GM21737 (cell line): ENCODE data around the gene C8A.

Source experiments
- ATAC-seq: cut with Tn5 transposase; IDR thresholded peaks from one replicate; pipeline ENCODE4 v1.9.1; 2021; ENCODE audit warnings: mild to moderate bottlenecking, moderate library complexity; ENCODE audit not compliant: unreplicated experiment

C8A gene

GRCh38 chr1:56854521-56855099 is at the start of gene C8A:
Gene C8A, plus strand, starts transcription at chr1:56854797. Its CDS starts 105 bp downstream, at chr1:56854902.
- no peak for ATAC-seq

- no peak for ATAC-seq
Observed at GRCh38 chr1:56806804-56807203, 47.8 kb upstream of the C8A start.

DNA sequence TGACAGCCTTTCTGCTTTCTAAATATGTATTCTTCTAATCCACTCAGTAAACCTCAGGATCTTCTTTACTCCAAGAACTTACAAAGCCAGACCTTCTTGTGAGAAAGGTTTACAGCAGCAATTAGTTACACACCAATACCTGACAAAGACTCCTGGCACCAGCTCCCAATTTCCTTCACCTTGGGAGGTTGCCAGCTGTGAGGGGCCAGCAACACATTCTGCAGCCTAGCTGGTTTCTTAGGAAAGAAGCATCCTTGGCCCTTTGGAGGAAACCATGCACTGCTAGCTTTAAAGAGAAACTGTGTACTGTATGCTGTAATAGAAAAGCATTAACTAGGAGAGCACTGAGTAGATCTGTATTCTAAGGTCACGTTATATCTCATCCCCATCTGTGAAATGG is 46.2 kb upstream of the C8A start:
- no peak for ATAC-seq

DNA sequence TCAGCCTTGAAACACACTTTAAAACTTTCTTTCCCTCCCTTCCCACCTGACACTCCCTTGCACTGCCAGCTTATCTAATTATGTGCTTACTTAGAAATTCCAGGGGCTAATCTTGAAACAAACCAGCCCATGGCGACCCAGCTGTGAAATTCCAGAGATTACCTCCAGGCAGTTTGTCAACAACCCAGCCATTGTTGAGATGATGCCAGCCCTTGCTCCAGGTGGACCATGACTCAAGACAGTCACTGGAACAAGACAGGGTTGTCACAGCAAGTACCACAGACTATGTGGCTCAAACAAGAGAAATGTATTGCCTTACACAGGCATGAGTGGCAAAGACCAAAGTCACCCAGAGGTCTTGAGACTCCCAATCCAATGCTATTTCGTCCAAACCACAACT is 43.3 kb upstream of the C8A start:
- no peak for ATAC-seq

GRCh38 chr1:56814205-56814604 is 40.4 kb upstream of the C8A start:
- ATAC-seq = no peak

DNA sequence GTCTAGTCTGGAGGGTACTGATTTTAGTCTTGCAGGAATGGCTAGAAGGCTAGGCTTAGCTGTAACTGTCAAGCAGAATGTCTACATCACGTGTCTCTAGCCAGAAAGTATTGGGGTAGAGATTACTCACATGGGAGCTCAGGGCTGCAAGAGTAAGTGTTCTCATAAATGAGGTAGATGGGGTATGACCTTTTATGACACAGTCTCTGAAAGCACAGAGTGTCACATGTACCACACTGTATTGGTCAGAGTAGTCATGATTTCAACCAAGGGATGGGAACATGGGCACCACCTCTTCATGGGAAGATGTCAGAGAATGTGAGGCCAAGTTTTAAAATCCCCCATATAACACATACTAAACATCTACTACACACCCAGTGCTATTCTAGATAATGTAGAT is 38.3 kb upstream of the C8A start:
- ATAC-seq = no peak

- ATAC-seq = peak; percentile 67
Observed at GRCh38 chr1:56816909-56817308, 37.7 kb upstream of the C8A start.

DNA sequence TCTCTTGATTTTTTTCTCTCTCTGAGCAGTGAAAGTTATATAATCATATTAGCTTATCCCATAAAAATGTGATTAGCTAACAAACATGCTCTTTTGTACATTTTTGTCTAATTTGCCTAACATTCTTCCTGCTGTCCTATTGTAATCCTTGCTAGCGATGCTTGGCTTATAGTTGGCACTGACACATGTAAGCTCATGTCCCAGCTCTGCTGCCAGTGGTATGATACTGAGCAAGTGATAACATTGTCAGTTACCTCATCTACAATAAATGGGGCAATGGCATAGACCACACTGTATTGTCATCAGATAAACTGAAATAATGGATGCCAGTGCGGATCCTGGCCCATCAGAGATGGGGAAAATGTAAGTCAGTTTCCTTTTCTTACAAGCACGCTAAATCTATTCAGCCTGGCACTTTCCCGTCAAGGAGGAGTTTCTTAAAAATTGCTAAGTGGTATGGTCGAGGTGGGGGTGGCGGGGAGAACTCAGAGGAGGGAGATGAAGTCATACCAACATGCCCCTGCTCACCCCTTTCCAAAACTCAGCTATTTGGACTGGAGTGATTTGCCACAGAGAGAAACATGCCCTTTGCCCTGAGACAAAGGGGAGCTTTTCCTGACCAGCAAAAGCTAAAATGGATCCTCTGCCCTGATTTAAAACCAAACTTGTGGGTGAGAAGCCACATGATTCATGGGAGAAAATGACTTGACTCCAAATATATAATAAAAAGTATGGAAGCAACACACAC is 36.7 kb upstream of the C8A start:
- no peak for ATAC-seq

DNA sequence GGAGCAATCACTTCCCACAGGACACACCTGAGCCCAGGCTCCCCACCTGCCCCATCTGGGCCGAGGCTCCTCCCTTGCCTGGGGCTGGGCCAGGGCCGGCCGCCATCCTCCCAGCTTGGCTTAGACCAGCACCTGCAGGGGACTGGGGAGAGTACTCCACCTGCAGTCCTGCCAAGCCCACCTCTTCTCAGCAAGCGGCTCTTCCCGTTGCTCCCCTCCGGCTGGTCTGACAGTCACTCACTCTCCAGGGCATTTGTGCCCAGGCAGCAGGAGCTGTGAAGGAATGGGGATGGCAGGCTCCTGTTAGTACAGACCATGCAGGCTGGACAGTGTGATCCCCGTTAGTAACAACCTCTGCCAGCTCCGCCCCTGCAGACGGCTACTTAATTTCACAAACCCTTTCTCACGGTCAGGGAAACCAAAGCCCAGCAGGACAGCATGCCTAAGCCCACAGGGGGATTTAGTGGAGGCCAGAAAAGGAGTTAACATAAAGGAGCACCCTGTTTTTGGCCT is 35.2 kb upstream of the C8A start, which contains the start of gene FYB2:
TSS of gene FYB2 (minus strand) at position 18 of the 513 bp plus-strand sequence. CDS start 114 bp downstream, outside the sequence.
- ATAC-seq = no peak

DNA sequence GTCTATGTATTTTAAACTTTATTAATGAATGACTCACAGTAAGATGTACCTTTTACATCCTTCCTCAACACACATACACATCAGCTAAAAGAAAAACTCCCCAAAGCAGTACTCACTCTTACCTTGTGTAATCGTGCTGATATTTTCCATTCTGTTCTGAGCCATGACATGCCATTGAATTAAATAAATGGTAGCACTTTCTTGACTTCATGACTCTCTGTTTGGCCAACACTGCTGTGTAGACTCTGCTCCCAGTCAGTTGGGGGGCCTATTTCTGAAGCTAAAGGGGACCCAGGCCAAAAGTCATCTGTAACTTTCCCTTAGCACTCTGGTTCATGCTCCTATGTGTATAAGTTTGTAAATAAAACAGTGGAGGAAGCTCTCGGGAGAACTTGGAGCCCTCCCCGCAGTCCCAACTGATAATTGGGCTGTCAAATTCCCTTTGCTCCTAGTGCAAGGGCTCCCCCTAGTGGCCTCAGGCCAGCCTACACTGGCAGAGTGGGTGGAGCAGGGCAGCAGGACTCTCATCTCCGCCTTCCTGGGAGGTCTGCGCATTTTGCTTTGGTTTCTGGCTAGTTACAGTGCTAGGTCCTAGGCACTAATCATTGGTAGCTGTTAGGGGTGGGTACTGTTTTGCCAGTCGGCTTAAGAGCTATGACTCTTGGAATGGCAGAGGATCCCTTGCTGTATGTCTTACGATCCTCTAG is 33.7 kb upstream of the C8A start:
- ATAC-seq = peak; percentile 64

- no peak for ATAC-seq
Observed at GRCh38 chr1:56821462-56821797, 33.2 kb upstream of the C8A start.

- no peak for ATAC-seq
Observed at GRCh38 chr1:56824271-56824670, 30.3 kb upstream of the C8A start.

GRCh38 chr1:56824938-56825337 is 29.7 kb upstream of the C8A start:
- no peak for ATAC-seq

GRCh38 chr1:56825436-56825835 is 29.2 kb upstream of the C8A start:
- no peak for ATAC-seq

DNA sequence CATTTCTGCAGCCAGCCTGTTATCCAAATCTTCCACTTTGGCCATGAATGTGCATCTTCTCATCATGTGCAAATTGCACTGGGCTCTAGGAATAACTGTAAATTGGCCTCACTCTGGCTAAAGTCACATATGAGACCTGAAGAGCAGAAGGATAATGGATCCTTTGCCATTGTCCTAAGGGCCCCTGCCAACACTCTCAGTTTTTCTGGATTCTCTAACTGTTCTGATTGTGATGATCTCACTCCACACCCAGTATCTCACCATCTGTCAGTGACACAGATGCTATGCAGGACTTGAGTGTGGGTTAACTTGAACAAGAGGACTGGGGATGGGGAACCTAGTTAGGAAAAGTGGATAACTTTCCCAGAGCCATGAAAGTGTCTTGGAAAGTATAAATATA is 26.9 kb upstream of the C8A start:
- no peak for ATAC-seq

DNA sequence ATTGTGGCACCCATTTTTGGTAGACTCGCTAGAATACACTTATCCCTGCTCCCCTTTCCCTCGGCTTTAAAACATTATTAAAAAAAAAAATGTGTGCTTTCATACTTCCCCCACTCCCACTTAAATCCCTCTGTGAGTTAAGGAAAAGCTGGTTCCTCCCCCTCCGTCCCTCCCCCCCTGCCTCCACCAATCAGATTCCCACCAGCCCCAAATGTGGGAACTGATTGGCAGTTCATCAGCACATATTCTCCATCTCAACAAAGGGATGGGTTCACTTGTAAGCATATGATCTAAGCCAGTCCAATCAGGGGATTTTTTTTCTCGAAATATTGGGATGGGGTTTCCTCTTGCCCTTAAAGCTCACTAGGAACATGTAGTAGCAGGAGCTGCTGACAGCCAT is 24.5 kb upstream of the C8A start:
- no peak for ATAC-seq

GRCh38 chr1:56831871-56832693 is 22.5 kb upstream of the C8A start:
- ATAC-seq = peak; percentile 83

DNA sequence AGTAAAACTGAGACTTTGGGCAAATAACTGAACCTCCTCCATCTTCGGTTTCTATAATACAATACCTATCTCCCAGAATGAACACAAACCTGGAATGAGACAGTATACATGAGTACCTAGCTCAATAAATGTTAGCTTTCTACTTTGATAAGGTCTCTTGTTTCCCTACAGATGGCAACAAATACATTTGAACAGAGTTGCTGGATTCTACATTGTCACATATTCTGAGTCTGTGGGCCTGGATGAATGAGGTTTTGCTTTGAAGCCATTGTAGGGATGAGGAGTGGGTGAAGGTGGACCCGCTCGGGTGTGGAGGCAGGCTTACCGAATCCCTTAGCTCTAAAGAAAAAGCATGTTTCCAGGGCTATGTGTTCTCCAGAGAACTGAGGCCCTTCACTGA is 21.5 kb upstream of the C8A start:
- ATAC-seq = no peak

DNA sequence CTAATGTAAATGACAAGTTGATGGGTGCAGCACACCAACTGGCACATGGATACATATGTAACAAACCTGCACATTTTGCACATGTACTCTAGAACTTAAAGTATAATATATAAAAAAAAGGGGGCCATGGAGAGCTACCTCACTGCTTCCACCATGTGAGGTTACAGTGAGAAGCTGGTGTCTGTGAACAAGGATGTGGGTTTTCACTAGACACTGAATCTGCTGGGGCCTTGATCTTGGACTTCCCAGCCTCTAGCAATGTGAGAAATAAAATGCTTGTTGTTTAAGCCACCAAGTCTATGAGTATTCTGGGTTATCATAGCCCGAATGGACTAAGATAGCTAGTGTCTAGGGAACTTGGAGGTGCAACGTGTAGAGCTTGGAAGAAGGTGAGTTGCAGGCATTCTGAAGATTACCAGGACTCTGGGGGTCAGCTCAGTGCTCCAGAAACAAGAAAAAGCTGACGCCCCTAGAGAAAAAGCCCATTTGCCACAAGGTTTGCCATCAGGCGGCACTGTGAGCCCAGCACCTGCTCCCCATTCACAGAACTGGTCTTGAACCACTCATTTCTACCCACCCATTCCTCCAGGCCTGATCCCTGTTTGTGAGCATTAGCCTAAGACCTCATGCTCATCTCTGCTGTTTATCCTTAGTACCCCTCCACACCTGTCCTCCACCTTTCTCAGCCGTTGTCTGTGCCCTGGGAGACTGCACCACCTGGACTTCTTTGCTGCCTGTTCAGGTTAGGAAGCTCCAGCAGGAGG is 20.3 kb upstream of the C8A start:
- ATAC-seq = no peak

- ATAC-seq = no peak
Observed at GRCh38 chr1:56835657-56836056, 18.9 kb upstream of the C8A start.
